OCI-LY7 (cell line): Measurements from ENCODE around the gene ZBED4.

Experiments used
- CTCF ChIP-seq: fragments of 200-600 bp; sonication (generic); conservative IDR thresholded peaks from 2 replicates; pipeline ENCODE4 v1.5.1; 2014; ENCODE audit warnings: mild to moderate bottlenecking, antibody characterized with exemption, low read length, moderate library complexity, mixed read lengths
- EZH2phosphoT487 ChIP-seq: fragments of 200-600 bp; sonication (generic); IDR thresholded peaks from 2 replicates; pipeline ENCODE4 v1.6.1; 2018; ENCODE audit warnings: low read depth, borderline replicate concordance, mild to moderate bottlenecking, mixed run types, antibody characterized with exemption, low read length, moderate library complexity, mixed read lengths

GRCh38 chr22:49914256-49914655 is 60.6 kb downstream of the ZBED4 start:
- TF ChIP-seq CTCF, result no peak
- TF ChIP-seq EZH2phosphoT487, result no peak
